PC-9 (cell line): ENCODE results near the gene GRIP2. TPM values are rescaled to one million over a fixed set of nuclear protein-coding genes. Genes with fewer than 3 reads are reported as not detected.

ENCODE experiments used
- BruUV-seq: library from RNA; stranded (reverse); fragments of 400-500 nt; replicated peaks from 2 replicates; lab custom pipeline; 2021; lab: Mats Ljungman, UMichigan
- CTCF ChIA-PET: fragments of 300-600 bp; sonication (Branson Sonifier 250); formaldehyde crosslinking; loops from one replicate; lab custom pipeline; 2022; ENCODE audit warnings: antibody characterized with exemption; lab: Charles Lee
- POLR2A ChIA-PET: fragments of 300-600 bp; sonication (Branson Sonifier 250); formaldehyde crosslinking; loops from one replicate; lab custom pipeline; 2022; ENCODE audit warnings: antibody characterized with exemption; ENCODE audit not compliant: unreplicated experiment; lab: Charles Lee
- DNase-seq, 2 experiments: peaks; one replicate each; pipeline versions ENCODE4 v3.0.0 to v3.0.0-alpha.2; 2015 to 2022; ENCODE audit warnings: mixed read lengths in 1 of 2
- H2AFZ ChIP-seq: fragments of 200-600 bp; sonication (generic); 2 replicates; pipeline ENCODE4 v1.8.1; 2017; ENCODE audit warnings: antibody characterized with exemption
- H3F3A ChIP-seq: fragments of 200-600 bp; sonication (generic); 2 replicates; pipeline ENCODE4 v1.8.1; 2017; ENCODE audit warnings: antibody characterized with exemption, mild to moderate bottlenecking, low read depth; ENCODE audit not compliant: insufficient read depth
- H3K27ac ChIP-seq: fragments of 200-600 bp; sonication (generic); 2 replicates; pipeline ENCODE4 v1.6.1; 2016; ENCODE audit warnings: mixed run types
- H3K27me3 ChIP-seq: fragments of 200-600 bp; sonication (generic); 2 replicates; pipeline ENCODE4 v1.6.1; 2016; ENCODE audit warnings: low read depth, mixed run types; ENCODE audit not compliant: insufficient read depth
- H3K36me3 ChIP-seq: fragments of 200-600 bp; sonication (generic); 2 replicates; pipeline ENCODE4 v1.6.1; 2016; ENCODE audit warnings: low read depth, mixed run types
- H3K4me1 ChIP-seq: fragments of 200-600 bp; sonication (generic); replicated peaks from 2 replicates; pipeline ENCODE4 v1.6.1; 2016; ENCODE audit warnings: mixed run types; ENCODE audit not compliant: insufficient read depth
- H3K4me2 ChIP-seq: fragments of 200-600 bp; sonication (generic); 2 replicates; pipeline ENCODE4 v1.6.1; 2017; ENCODE audit warnings: mixed run types
- H3K4me3 ChIP-seq: fragments of 200-600 bp; sonication (generic); 2 replicates; pipeline ENCODE4 v1.6.1; 2016; ENCODE audit warnings: mixed run types
- H3K79me2 ChIP-seq: fragments of 200-600 bp; sonication (generic); 2 replicates; pipeline ENCODE4 v1.6.1; 2017; ENCODE audit warnings: low read depth, mixed run types
- H3K9me2 ChIP-seq: fragments of 200-600 bp; sonication (generic); 2 replicates; pipeline ENCODE4 v1.8.1; 2017; ENCODE audit warnings: mild to moderate bottlenecking; ENCODE audit not compliant: insufficient read depth
- H3K9me3 ChIP-seq: fragments of 200-600 bp; sonication (generic); 2 replicates; pipeline ENCODE4 v1.8.1; 2016; ENCODE audit warnings: low read depth; ENCODE audit not compliant: insufficient read depth
- H4K20me1 ChIP-seq: fragments of 200-600 bp; sonication (generic); 2 replicates; pipeline ENCODE4 v1.8.1; 2017; ENCODE audit not compliant: insufficient read depth
- EZH2 ChIP-seq: fragments of 200-600 bp; sonication (generic); IDR thresholded peaks from 2 replicates; pipeline ENCODE4 v1.8.0; 2017; ENCODE audit warnings: antibody characterized with exemption, low read depth
- intact Hi-C: fragments of 100-400 bp; cut with micrococcal nuclease; formaldehyde crosslinking; loops from one replicate; pipeline ENCODE4 v1.10.0; 2022; ENCODE audit not compliant: unreplicated experiment
- total RNA-seq: library from RNA; stranded (reverse); gene quantifications from 2 replicates; pipeline ENCODE4 v1.2.3, GENCODE V29; 2021
- TF ChIP-seq, protein P1 (sequence below): fragments of 200-600 bp; sonication (generic); conservative IDR thresholded peaks from 2 replicates; pipeline ENCODE4 v1.6.1; 2017; ENCODE audit warnings: mixed run types, antibody characterized with exemption, mild to moderate bottlenecking, moderate library complexity

GRIP2 gene
- total RNA-seq, 1 experiment from 2014 or later = not detected

DNA sequence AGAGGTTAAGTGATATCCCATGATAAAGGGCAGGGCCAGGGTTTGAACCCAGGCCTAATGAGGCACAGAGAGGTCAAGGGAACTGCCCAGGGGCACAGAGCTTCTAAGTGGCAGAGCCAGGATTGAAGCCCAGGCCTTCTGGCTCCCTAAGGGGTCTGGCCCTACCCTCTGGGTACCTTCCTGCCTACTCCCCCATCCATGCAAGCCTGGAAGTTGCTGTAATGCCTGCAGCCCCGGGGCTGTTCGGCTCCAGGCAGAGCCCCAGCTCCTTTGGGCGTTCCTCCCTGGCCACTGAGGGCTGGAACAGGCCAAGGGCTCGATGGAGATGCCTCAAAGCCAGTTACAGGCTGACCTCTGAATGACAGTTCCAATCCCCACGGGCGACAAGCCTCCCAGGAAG is 4.5 kb downstream of the GRIP2 start:
- CTCF ChIA-PET = no interaction called here

DNA sequence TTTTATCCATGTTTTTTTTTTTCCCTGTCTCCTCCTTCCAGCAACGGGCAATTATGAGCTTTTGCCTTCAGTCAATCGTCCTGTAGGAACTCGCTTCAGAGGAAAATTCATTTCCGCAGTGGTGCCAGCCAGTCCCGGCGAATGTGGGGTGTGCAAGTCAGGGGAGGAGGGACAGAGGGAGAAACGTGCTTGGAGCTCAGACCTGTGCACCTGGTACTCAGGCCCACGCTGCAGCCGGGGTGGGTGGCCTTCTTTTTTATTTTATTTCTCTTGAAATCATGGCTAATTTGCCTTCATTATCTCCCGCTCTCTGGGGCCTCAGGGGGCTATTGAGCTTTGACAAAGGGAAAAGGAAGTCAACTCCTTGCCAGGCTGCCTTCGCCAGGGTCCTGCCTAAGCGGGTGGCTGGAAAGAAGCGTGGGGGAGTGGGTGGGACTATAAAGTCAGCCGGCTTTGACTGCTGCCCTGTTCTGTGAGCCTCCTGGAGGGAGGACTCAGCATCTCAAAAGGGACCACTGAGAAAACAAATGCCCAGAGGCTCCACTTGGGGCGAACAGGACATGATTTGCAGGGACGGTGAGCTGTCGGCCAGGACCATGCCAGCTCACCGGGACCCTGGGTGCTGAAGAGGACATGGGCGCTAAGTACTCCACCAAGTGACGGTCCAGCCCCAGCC is 5.5 kb downstream of the GRIP2 start:
- no peaks in the 10 kb centered on the region for H3K27me3 ChIP-seq
- H3K9me2 ChIP-seq = no peaks in the 10 kb centered on the region
- H2AFZ ChIP-seq = no peak overlapping the region
- H3K36me3 ChIP-seq = no peaks in the 10 kb centered on the region
- H3K4me1 ChIP-seq = no peaks in the 10 kb centered on the region
- TF ChIP-seq, protein P1, sequence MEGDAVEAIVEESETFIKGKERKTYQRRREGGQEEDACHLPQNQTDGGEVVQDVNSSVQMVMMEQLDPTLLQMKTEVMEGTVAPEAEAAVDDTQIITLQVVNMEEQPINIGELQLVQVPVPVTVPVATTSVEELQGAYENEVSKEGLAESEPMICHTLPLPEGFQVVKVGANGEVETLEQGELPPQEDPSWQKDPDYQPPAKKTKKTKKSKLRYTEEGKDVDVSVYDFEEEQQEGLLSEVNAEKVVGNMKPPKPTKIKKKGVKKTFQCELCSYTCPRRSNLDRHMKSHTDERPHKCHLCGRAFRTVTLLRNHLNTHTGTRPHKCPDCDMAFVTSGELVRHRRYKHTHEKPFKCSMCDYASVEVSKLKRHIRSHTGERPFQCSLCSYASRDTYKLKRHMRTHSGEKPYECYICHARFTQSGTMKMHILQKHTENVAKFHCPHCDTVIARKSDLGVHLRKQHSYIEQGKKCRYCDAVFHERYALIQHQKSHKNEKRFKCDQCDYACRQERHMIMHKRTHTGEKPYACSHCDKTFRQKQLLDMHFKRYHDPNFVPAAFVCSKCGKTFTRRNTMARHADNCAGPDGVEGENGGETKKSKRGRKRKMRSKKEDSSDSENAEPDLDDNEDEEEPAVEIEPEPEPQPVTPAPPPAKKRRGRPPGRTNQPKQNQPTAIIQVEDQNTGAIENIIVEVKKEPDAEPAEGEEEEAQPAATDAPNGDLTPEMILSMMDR = no peak
- no peak for TF ChIP-seq EZH2
- BruUV-seq = no TSS peak
- no peak overlapping the region for H3K27ac ChIP-seq
- H3K9me3 ChIP-seq = no peaks in the 10 kb centered on the region
- H3K4me3 ChIP-seq = no peak overlapping the region
- H3K4me2 ChIP-seq = no peak overlapping the region
- intact Hi-C loops = no loop called here
- H3F3A ChIP-seq = no peaks in the 10 kb centered on the region
- H4K20me1 ChIP-seq = no peaks in the 10 kb centered on the region
- ChIA-PET POLR2A (interaction anchor here (0.7 kb wide), 1 partner anchor 218 kb away, joined by 4 read pairs; no protein-coding TSS in a partner anchor), CTCF (no interaction called here)
- H3K79me2 ChIP-seq = no peaks in the 10 kb centered on the region
- no peak for DNase-seq

More for the DNA sequence above, 4.5 kb downstream of the GRIP2 start:
- Histone ChIP-seq H3F3A (no peaks in the 10 kb centered on the region), H3K79me2 (no peaks in the 10 kb centered on the region), H3K4me2 (no peak overlapping the region), H2AFZ (no peak overlapping the region), H3K27ac (no peak overlapping the region), H3K27me3 (0 out of 2 replicates have a peak, but pooled peaks cover 6% of the 10 kb centered on the region), H3K9me2 (no peaks in the 10 kb centered on the region), H3K4me3 (no peak overlapping the region), H3K36me3 (no peaks in the 10 kb centered on the region), H3K9me3 (no peaks in the 10 kb centered on the region), H3K4me1 (no peaks in the 10 kb centered on the region), H4K20me1 (no peaks in the 10 kb centered on the region)
- POLR2A ChIA-PET = no interaction called here
- no peak for TF ChIP-seq EZH2
- TF ChIP-seq, protein P1 = no peak
- BruUV-seq = no TSS peak
- intact Hi-C loops = no loop called here
- no peak for DNase-seq

DNA sequence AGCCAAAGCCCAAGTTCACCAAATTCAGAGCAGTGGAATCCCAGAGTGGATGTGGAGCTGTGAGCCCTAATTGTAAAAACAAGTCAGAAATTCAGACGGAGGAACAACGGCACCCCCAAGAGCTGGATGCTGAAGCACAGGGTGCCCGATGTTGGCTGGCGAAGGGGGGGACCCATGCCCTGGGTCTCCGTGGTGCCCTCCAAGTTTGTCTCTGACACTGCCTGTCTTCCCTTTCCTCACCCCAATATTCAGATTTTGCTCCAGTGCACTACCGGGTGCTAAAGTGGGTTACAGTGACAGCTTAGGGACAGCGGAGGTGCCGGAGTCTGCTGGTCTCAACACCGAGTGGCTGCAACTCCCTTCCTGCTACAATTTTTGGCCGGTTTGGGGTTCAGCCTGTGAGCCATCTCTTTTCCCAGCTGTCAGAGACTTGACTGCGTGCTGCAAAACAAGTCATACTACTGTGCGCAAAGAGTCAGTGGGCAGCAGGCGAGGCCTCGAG is 6.6 kb downstream of the GRIP2 start:
- BruUV-seq = no TSS peak
- TF ChIP-seq, protein P1 = no peak
- TF ChIP-seq EZH2 = no peak
- Histone ChIP-seq H4K20me1 (no peaks in the 10 kb centered on the region), H2AFZ (no peak overlapping the region), H3K79me2 (no peaks in the 10 kb centered on the region), H3K36me3 (no peaks in the 10 kb centered on the region), H3K4me1 (no peaks in the 10 kb centered on the region), H3K27ac (no peak overlapping the region), H3K4me3 (no peak overlapping the region), H3F3A (no peaks in the 10 kb centered on the region), H3K4me2 (no peak overlapping the region), H3K9me2 (no peaks in the 10 kb centered on the region), H3K9me3 (no peaks in the 10 kb centered on the region), H3K27me3 (no peaks in the 10 kb centered on the region)
- ChIA-PET POLR2A (no interaction called here), CTCF (no interaction called here)
- no peak for DNase-seq
- intact Hi-C loops = no loop called here
